Mesangial cell (primary cell): Measurements from ENCODE around the gene ACTN4. TPM values are rescaled to one million over a fixed set of nuclear protein-coding genes. Genes with fewer than 3 reads are reported as not detected.

ENCODE experiments used
- total RNA-seq: library from RNA; depleted of rRNA; stranded (reverse); fragments of >200 nt; gene quantifications from 2 replicates; pipeline ENCODE4 v1.2.3, GENCODE V29; 2015

ACTN4 gene
- 750 and 874 TPM in 2 replicates for total RNA-seq

GRCh38 chr19:38647368-38647965 is at the start of gene ACTN4:
Gene ACTN4 (plus strand): TSS chr19:38647649. CDS start chr19:38647746, 97 bp downstream.

GRCh38 chr19:38617764-38618589 is 29.5 kb upstream of the ACTN4 start, which contains the start of gene MAP4K1:
Gene MAP4K1 (minus strand): TSS chr19:38617953. CDS start chr19:38617895, 58 bp downstream.

DNA sequence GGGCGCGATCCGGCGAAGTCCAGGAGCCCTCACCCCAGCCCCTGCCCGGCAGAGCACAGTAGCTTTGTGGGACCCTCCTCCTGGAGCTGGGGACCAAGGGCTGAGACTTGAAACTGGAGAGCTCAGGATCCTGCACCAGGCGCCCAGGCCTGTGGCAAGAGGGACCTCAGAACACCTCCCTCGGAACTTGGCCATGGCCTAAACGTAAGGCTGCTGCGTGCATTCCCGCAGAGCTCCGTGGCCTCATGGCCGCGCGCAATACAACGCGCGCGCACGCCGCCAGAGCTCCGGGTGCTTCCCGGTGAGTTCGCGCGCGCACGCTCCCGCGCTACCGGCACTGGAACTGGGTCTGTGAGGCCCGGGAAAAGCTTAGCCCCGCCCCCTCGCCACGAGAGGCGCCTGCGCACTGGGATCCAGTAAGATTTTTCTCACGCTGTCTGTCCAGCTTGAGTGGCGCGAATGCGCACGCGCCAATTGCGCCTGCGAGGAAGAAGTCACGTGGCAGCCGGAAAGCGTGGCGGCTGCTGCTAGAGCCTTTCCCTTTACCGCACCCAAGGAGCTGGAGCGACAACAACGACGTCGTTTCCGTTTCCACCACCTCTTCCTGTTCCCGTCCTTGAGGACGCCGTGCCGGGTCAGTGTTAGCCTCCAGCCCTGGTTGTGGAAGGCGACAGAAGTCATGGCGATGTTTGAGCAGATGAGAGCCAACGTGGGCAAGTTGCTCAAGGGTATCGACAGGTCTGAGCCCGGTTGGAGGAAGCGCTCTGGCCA is 28.7 kb upstream of the ACTN4 start, which contains the start of gene EIF3K:
TSS of gene EIF3K (plus strand) at position 599 of the 771 bp plus-strand sequence. CDS start at position 680, 81 bp downstream.

GRCh38 chr19:38744298-38744681 is 96.8 kb downstream of the ACTN4 start, which contains the start of gene CAPN12:
Gene CAPN12 (minus strand): TSS chr19:38744474. CDS start chr19:38744165, 309 bp downstream.

DNA sequence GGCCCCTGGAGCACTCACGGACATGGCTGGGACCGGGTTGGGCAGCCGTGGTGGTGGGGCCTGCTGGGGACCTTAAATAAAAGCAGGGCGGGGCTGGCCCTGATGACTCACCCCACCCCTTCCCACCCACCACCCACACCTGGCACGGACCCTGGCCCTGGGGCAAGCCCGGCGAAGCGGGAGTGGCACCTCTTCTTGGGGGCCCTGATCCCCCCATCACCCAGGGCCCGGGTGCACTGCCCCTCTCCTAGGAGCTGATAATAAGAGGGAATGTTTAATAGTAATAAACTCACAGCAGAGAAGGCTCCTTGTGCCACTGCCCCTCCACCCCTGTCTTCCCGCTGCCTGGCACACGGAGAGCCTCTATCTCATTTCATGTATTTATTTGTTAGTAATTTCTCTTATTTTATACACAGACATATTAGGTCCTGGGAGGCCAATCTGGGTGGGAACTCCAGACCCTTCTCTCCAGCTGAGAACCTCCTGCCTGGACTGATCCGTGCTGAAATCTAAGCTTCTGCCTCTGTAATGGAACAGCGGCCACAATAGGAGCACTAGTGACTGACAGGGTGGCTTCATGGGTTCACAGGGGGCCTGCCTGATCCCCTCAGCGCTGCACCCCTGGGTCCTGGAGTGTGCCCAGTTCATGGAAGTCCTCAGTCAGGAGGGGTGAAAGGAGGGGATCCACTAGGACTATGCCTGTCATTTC is 126.2 kb downstream of the ACTN4 start, which contains the start of gene LGALS7:
TSS of gene LGALS7 (minus strand) at position 49 of the 709 bp plus-strand sequence. CDS start at position 24, 25 bp downstream.

Other genes starting within 250 kb of the ACTN4 start
- gene FAM98C, start 244.6 kb upstream of the ACTN4 start, total RNA-seq = 11.6 and 15.1 TPM in 2 replicates
- not detected in 2 replicates for gene RASGRP4, start 221.4 kb upstream of the ACTN4 start, total RNA-seq
- under 0.01 and 0.13 TPM in 2 replicates for gene RYR1, start 214.0 kb upstream of the ACTN4 start, total RNA-seq
- 0.25 and 0.33 TPM in 2 replicates for gene MAP4K1, start 29.7 kb upstream of the ACTN4 start, total RNA-seq
- 474 and 580 TPM in 2 replicates for gene EIF3K, start 28.5 kb upstream of the ACTN4 start, total RNA-seq
- gene CAPN12, start 96.8 kb downstream of the ACTN4 start, total RNA-seq = 0.16 and 4.6 TPM in 2 replicates
- not detected in 2 replicates for gene LGALS7, start 125.9 kb downstream of the ACTN4 start, total RNA-seq
- gene LGALS7B, start 141.6 kb downstream of the ACTN4 start, total RNA-seq = 3.5 TPM in 1 of 2 replicates, not detected in the other
- not detected in 2 replicates for gene LGALS4, start 165.3 kb downstream of the ACTN4 start, total RNA-seq
- gene ECH1, start 184.1 kb downstream of the ACTN4 start, total RNA-seq = 36.8 and 139 TPM in 2 replicates
- 168 and 316 TPM in 2 replicates for gene HNRNPL, start 202.3 kb downstream of the ACTN4 start, total RNA-seq
- 3.1 and 10.0 TPM in 2 replicates for gene RINL, start 230.6 kb downstream of the ACTN4 start, total RNA-seq